OCI-M1 (cell line): ENCODE measurements around the gene MACROH2A2.
"Not testable (repeated sequence)": the region's sequence is repeated elsewhere in the genome, so short reads cannot be mapped to it uniquely, and the experiment has no call there.

ENCODE experiments used
- DNase-seq: peaks from one replicate; lab custom pipeline; 2025; lab: John Stamatoyannopoulos, UW

MACROH2A2 gene

DNA sequence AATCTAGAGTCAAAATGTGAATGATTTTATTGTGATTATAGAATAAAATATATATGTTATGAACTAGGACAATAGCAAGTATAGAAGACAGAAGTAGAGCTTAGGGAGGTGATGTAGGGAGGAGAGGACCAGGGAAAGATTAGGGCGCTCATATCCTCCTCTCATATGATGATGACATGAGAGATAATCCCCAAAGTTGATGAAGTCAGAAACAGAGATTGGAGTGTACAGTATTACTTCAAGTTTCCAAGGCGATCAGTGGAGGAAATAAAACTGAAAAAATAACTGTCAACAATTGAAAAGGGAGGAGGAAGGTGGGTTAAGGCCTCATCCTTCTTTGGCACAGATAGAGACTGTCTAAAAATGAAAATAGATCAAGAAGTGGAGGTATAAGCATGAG, 14.9 kb downstream of the MACROH2A2 start:
- no peak for DNase-seq

DNA sequence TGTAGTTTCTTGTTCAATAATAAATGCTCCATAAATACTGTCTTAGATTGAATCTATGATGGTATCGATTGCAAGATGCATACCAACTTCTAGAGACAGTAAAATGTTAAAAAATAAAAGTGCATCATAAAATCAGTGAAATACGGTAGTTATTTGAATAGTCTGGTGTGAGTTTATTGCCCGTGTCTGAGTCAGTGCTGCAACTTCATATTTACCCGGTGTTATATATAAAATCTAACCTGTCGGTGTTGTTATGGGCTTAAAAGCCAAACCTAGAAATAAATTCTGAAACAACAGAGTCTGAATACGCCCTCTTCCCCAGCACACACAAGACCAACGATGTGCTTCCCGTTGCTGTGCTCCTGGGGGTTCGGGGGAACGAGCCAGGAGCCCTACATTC, 16.3 kb downstream of the MACROH2A2 start:
- DNase-seq = no peak

DNA sequence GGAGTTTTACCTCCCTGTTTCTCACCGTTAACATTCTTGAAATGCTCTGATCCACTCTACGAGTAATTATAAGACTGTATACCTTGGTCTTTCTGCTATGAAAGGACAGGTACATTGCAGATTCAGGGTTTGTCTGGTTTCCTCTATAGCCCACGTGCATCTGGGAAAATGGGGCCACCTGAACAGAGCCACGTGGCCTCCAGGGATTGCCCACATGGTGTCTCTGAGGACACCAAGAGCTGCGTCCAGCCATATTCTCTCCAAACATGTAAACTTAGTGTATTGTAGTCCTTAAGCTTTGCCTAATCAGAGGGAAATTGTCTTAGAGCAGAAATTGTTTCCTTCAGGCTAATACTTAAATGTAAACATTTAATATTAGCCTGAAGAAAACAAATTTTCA, 16.7 kb downstream of the MACROH2A2 start:
- DNase-seq = no peak

- no peak for DNase-seq
These were observed 18.2 kb downstream of the MACROH2A2 start for GRCh38 chr10:70070834-70071233.

GRCh38 chr10:70074165-70074564, 21.5 kb downstream of the MACROH2A2 start:
- no peak for DNase-seq

DNA sequence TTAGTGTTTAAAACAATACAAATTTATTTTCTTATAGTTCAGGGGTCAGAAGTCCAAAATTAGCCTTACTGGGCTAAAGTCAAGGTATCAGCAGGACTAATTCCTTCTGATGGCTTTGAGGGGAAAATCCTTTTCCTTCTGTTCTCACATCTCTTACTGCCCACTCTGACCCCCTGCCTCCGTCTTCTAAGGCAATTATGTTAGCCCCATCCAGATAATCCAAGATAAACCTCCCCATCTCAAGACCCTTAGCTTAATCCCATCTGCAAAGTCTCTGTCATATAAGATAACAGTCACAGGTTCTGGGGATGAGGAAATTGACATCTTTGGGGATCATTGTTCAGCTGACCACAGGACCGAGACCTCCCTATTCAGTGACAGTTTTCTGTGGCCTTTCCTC, 22.3 kb downstream of the MACROH2A2 start:
- no peak for DNase-seq

GRCh38 chr10:70078329-70078728, 25.7 kb downstream of the MACROH2A2 start:
- no peak for DNase-seq

DNA sequence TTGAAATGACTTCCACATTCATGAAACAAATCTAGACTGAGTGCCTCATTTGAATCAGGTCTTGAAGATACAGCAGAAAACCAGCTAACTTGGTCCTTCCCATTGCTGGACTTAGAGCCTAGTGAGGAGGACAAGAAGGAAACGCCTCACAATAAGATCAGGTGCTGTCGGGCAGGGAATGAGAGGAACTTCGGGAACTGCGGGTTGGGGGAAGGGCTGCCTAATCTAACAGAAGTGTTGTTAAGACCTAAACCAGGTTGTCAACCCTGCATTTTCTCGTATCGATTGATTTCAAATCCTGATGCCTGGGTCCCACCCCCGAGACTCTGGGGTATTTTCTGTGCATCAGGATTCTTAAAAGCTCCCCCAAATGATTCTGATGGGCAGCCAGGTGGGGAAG, 26.3 kb downstream of the MACROH2A2 start:
- DNase-seq = no peak

- not testable (repeated sequence) for DNase-seq
These were observed 28.1 kb downstream of the MACROH2A2 start for GRCh38 chr10:70080789-70081188.

- peak; percentile 57 for DNase-seq
These were observed 31.5 kb downstream of the MACROH2A2 start for GRCh38 chr10:70084189-70084588.

DNA sequence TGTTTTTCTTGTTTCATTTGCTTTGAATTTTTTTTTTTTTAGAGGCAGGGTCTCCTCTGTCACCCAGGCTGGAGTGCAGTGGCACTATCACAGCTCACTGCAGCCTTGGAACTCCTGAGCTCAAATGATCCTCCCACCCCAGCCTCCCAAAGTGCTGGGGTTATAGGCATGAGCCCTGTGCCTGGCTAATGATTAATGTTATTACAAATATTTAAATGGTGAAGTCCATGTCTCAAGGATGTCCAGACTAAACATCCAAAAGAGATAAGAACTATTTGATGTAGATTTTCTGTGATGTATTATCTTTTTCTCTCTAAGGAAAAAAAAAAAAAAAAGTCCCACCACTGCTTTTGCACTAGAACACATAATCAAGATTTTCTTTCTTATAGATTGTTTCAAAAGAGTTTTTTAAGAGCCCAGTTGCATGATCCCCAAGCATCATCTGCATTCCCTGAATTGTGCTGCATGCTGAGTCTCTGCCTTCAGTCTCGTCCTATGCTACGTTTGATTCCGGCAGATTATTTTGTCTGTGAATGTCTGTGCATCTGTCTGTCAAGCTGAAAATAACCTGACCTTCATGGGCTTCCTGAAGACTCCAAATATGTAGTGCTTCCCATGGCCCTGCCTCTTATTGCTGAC, 33.4 kb downstream of the MACROH2A2 start:
- no peak for DNase-seq

- no peak for DNase-seq
These were observed 35.1 kb downstream of the MACROH2A2 start for GRCh38 chr10:70087616-70088307.

- DNase-seq = no peak
These were observed 35.7 kb downstream of the MACROH2A2 start for GRCh38 chr10:70088308-70088698.

- DNase-seq = no peak
These were observed 37.4 kb downstream of the MACROH2A2 start for GRCh38 chr10:70090013-70090412.

DNA sequence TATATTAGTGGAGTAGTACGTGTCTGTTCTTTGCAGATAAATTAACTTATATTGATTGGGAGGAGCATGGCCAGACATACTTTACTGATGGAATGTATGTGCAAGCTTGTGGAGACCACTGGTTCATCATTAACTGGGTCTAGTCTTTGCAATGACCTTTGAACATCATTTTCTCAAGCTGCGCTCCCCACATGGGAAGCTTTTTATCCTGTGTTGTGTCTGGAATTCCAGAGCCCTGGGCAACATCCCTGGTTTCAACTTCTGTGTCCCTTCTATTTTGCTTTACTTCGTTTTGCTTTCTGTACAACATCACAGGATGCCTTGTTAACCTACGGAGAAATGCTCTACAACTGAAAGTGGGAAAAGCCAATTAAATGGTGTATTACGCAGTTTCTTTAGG, 38.3 kb downstream of the MACROH2A2 start:
- DNase-seq = no peak

GRCh38 chr10:70092389-70092718, 39.7 kb downstream of the MACROH2A2 start:
- DNase-seq = no peak

DNA sequence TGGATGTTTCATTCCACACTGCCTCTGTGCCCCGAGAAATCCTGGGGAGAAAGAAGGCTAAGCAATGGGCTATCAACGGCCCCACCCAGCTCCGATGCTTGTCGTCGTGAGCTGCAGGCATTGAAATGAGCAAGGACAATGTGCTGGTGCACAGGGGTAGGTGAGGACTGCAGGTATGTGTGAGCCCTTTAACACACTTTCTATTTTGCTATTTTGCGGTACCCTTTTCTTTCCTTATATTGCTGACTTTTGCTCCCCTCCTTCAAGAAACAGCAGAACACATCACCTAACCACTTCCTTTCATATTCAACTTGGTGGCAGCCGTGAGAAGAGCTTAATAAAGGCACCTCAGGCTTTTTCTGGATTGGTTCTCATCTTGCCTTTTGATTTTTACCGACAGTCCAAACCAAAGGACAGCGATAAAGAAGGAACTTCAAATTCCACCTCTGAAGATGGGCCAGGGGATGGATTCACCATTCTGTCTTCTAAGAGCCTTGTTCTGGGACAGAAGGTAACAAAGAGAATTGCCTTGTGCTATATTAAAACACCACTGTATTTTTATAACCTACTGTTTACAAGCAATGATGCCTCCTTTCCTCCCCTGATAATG, 40.8 kb downstream of the MACROH2A2 start:
- no peak for DNase-seq

DNA sequence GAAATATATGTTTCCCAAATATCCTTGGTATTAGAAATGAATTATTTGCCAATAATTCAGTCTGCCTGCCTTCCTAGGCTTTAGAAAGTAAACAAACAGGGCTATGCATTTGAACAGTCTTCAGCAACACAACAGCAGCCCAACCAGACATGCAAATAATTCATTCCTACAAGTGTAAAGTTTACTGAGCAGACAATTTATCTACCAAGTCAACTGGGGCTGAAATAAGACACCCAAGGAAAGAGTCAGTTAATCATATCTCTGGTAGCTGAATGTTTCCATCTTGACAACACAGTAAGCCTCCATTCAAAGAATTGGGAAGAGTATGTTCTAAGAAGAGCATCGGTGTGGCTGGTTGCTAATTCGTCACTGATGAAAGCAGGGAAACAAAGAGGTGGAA, 41.6 kb downstream of the MACROH2A2 start:
- no peak for DNase-seq

DNA sequence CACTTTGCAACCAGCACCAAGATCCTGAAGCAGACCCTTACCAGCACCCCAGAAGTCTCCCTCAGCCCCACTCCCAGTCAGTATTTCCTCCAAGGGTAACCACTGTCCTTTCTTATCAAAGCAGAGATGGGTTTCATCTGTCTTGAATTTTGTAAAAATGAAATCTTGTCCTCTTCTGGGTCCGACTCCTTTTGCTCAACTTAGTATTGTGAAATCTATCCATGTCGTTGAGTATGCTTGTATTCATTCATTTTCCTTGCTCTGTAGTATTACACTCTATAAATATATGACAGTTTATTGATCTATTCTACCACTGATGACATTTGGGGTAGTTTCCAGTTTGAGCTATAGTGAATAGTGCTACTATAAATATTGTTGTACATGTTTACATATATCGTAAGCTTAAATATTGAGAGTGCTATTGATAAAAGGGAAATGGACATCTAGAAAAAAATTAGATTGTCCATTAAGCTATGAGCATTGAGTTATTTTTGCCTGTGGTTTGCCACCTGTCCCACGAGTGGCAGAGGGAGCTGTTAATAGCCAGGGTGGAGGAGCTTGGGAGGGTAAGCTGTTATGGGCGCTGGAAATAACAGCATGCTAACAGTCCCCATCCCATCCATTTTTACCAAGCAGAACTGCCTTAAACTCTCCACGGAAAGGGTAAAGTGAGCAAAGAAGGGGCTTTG, 43.5 kb downstream of the MACROH2A2 start:
- DNase-seq = no peak

DNA sequence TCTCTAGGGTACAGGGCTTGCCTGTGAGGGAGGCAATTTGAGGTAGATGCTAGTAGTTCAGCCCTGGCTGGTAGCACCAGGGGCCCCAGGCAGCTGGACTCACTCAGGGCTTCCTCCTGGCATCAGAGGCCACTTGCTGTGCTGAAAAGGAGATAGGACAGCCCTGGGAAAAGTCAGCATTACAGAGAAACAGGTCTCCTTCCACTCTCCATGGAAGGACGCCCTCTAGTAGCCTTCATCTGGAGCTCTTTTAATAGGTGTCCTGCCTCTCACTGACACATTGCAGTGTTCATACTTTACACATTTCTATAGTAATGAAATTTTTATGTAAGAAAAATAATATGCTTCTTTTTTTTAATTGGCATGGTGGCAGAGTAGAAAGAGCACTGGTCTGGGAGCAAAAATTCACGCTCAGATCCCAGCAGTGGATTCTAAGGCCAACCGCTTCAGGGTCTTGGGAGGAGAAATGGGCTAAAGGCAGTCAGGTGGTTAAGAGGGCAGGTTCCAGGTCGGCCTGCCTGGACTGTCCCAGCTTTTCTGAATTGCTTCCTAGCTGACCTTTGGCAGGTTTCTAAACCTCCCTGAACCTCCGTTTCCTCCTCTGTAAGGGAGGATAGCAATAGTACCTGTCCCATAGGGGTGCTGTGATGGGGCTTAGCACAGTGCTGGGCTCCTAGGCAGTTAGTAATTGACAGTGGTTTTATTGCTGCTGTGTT, 44.2 kb downstream of the MACROH2A2 start:
- no peak for DNase-seq

- no peak for DNase-seq
These were observed 44.8 kb downstream of the MACROH2A2 start for GRCh38 chr10:70097459-70097858.

DNA sequence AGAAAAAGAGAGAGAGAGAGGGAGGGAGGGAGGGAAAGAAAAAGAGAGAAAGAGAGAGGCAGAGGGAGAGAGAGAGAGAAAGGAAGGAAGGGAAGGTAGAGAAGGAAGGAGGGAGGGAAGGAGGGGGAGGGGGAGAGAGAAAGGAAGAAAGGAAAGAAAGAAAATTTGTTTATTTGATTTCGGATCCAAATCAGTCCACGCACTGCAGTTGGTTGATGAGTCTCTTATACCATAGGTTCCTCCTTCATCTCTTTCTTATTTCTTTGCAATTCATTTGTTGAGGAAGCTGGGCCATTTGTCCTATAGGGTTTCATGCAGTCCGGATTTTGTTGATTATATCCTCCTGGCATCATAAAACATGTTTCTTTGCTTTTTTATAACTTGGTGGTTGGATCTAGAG, 45.6 kb downstream of the MACROH2A2 start:
- no peak for DNase-seq
